Tibial artery (tissue), 4 donors: ENCODE data around the gene BCAN.
A peak's percentile ranks its signal among the peaks of the same experiment; 100 is the strongest.

Experiments
- DNase-seq, 2 donors: peaks; one replicate each; pipeline ENCODE4 v3.0.0-alpha.2; 2019
- H3K27ac ChIP-seq, 2 donors: fragments of 200-600 bp; sonication (generic) in 1 of 2; 1 replicate in 1 of 2; 2 replicates in 1 of 2; pipeline ENCODE4 v1.5.1; 2018 to 2019; ENCODE audit warnings: mild to moderate bottlenecking in 1 of 2
- H3K27me3 ChIP-seq, 2 donors: fragments of 200-600 bp; sonication (generic) in 1 of 2; one replicate each; pipeline versions ENCODE4 v1.5.1 to v1.6.0; 2016 to 2019
- H3K36me3 ChIP-seq, 3 donors: fragments of 200-600 bp; sonication (generic) in 2 of 3; one replicate each; pipeline ENCODE4 v1.5.1; 2016 to 2019; ENCODE audit warnings: mild to moderate bottlenecking in 2 of 3
- H3K4me1 ChIP-seq, 4 donors: fragments of 200-600 bp; sonication (generic) in 2 of 4; 1 replicate in 3 of 4; 2 replicates in 1 of 4; pipeline ENCODE4 v1.5.1; 2016 to 2019
- H3K4me3 ChIP-seq, 2 donors: fragments of 200-600 bp; sonication (generic) in 1 of 2; 1 replicate in 1 of 2; 2 replicates in 1 of 2; pipeline ENCODE4 v1.5.1; 2018 to 2019; ENCODE audit warnings: mild to moderate bottlenecking in 2 of 2
- H3K9me3 ChIP-seq, 3 donors: fragments of 200-600 bp; sonication (generic) in 1 of 3; one replicate each; pipeline ENCODE4 v1.5.1; 2016 to 2019
- intact Hi-C: fragments of 100-400 bp; cut with DNase I; formaldehyde crosslinking; loops from one replicate; pipeline ENCODE4 v1.15.0; 2023; ENCODE audit warnings: low total_unique reads
- TF ChIP-seq, protein P1 (sequence below), 2 experiments: fragments of 200-600 bp in 1 of 2; fragments of 450-650 bp in 1 of 2; IDR thresholded peaks; one replicate each; pipeline ENCODE4 v1.5.1; 2017 to 2019; ENCODE audit warnings: antibody characterized with exemption in 2 of 2, mild to moderate bottlenecking in 1 of 2, moderate library complexity in 1 of 2

The BCAN gene

DNA sequence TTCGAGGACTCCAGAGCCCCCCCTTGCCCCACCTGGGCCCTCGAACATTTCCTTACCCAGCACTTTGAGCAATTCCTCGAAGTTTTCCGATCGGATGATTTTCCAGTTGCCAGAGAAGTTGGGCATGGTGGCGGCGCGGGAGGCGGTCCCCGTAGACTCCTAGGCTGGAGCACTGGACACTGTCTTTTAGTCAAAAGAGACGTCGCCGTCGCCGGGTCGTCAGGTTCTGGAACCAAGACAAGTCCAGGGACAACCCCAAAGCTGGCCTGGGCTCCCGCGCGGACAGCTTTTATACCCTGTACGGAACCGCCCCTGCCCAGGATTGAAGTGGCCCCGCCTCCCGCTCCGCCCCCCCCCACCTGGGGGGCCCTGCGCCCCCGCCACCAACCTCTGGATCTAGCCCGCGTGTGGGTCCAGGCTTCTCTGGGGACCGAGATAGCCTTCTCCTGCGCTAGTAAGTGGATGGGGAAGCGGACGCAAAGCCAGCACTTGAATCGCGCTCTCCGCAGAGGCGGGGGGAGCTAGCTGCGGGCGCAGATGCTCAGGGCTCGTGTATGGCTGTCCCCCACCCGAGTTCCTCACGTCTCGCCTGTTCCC, 63.5 kb downstream of the BCAN start, which contains the start of gene CRABP2:
CRABP2 (minus strand) TSS at position 263 of the 597 bp plus-strand sequence; CDS start at position 126, 137 bp downstream.
- H3K9me3 ChIP-seq: no peaks in the 10 kb centered on the region
- TF ChIP-seq, protein P1, sequence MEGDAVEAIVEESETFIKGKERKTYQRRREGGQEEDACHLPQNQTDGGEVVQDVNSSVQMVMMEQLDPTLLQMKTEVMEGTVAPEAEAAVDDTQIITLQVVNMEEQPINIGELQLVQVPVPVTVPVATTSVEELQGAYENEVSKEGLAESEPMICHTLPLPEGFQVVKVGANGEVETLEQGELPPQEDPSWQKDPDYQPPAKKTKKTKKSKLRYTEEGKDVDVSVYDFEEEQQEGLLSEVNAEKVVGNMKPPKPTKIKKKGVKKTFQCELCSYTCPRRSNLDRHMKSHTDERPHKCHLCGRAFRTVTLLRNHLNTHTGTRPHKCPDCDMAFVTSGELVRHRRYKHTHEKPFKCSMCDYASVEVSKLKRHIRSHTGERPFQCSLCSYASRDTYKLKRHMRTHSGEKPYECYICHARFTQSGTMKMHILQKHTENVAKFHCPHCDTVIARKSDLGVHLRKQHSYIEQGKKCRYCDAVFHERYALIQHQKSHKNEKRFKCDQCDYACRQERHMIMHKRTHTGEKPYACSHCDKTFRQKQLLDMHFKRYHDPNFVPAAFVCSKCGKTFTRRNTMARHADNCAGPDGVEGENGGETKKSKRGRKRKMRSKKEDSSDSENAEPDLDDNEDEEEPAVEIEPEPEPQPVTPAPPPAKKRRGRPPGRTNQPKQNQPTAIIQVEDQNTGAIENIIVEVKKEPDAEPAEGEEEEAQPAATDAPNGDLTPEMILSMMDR (IDR thresholded peaks at IDR 0.05): no peak
- peak within 1 kb of the TSS; percentile 76 to 77 for H3K27ac ChIP-seq
- intact Hi-C loops: no loop called here
- peaks cover 5 to 62% (median 41%) of the 10 kb centered on the region in 4 donors for H3K4me1 ChIP-seq
- DNase-seq: peak in 1 of 2 donors; percentile 72
- H3K4me3 ChIP-seq: peak within 1 kb of the TSS; percentile 42 to 56
- H3K36me3 ChIP-seq: peaks cover 0 to 2% (median 0%) of the 10 kb centered on the region in 3 donors
- peaks cover 0 to 25% of the 10 kb centered on the region in 2 donors for H3K27me3 ChIP-seq

DNA sequence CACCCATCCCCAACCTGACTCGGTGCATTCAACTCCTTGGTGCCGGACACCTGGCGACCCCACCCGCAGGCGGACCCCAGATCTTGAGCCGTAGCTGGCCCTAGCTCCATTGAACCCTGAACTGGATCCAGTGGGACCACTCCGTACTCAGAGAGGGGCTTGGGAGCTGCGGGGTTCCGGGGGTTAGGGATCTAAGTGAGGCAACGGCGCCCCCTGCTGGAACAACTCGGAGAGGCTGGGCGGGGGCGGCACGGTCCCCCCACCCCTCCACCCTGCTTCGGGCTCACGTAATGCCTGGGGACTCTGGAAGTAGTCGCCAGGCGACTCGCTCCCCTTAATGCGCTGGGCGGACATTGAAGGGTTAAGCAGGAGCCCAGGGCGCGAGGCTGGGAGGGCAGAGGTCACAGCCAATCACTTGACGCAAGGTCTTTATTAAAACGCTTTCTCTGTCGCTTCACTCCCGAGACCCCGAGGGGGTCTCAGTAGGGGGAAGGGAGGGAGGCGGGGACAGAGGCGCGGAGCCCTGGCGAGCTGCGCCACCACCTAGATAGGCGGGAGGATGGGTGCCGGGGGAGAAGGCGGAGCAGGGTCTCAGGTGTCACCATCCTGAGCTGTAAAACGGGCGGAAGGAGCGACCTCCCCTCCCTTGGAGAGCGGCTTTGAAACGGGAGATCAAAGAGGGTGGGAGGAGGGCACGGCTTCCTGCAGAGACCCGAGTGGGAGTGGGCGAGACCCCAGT, 64.2 kb downstream of the BCAN start:
- TF ChIP-seq, protein P1 (IDR thresholded peaks at IDR 0.05): peak; percentile 61 to 78
- H3K4me1 ChIP-seq: peaks cover 5 to 69% (median 42%) of the 10 kb centered on the region in 4 donors

DNA sequence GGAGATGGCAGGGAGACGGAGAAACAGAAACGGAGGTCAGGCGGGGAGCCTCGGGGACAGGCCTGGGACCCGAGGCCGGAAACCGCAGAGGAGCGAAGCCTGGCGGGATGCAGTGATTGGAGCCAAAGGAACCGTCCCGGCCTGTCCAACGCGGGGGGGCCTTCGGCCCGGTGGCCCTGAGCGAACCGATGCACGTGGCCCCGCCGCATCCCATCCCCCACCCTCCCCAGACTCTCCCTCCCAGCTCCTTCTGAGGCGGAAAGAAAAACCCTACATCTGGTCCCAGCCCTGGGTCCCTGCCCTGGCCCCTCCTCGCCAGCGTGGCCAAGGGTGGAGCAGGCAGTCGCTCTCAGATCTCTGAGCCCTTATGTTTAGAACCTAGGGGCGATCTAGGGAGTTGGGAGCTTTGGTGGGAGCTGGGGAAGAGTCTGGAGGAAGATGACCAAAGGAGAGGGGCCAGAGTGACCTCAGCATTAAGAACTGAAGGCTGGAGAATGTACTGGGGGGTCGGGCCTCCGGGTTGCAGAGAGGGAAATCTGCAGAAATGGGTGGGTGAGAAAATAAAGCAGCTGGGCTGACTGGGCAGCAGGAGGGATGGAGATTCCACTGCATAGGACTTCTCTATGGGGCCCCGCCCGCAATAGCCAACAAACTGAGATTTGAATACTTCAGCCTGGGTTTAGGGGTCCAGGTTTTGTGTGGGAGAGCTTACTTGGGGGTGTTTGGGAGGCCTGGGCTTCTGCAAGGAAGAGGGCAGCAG, 64.9 kb downstream of the BCAN start:
- H3K27me3 ChIP-seq: peaks cover 0 to 14% of the 10 kb centered on the region in 2 donors
- no peaks in the 10 kb centered on the region for H3K9me3 ChIP-seq
- no peaks in the 10 kb centered on the region for H3K36me3 ChIP-seq
- DNase-seq: peak; percentile 57 to 89
- peak overlapping the region; percentile 42 to 56 for H3K4me3 ChIP-seq
- TF ChIP-seq, protein P1 (IDR thresholded peaks at IDR 0.05): no peak
- peaks cover 5 to 69% (median 42%) of the 10 kb centered on the region in 4 donors for H3K4me1 ChIP-seq
- intact Hi-C loops: no loop called here
- H3K27ac ChIP-seq: peak overlapping the region; percentile 76 to 77

More for the DNA sequence above, 64.2 kb downstream of the BCAN start:
- intact Hi-C loops: no loop called here
- H3K4me3 ChIP-seq: peak overlapping the region; percentile 42 to 56
- DNase-seq: peak in 1 of 2 donors; percentile 74
- H3K27ac ChIP-seq: peak overlapping the region; percentile 76 to 77
- H3K36me3 ChIP-seq: no peaks in the 10 kb centered on the region
- H3K9me3 ChIP-seq: no peaks in the 10 kb centered on the region
- H3K27me3 ChIP-seq: peaks cover 0 to 18% of the 10 kb centered on the region in 2 donors

DNA sequence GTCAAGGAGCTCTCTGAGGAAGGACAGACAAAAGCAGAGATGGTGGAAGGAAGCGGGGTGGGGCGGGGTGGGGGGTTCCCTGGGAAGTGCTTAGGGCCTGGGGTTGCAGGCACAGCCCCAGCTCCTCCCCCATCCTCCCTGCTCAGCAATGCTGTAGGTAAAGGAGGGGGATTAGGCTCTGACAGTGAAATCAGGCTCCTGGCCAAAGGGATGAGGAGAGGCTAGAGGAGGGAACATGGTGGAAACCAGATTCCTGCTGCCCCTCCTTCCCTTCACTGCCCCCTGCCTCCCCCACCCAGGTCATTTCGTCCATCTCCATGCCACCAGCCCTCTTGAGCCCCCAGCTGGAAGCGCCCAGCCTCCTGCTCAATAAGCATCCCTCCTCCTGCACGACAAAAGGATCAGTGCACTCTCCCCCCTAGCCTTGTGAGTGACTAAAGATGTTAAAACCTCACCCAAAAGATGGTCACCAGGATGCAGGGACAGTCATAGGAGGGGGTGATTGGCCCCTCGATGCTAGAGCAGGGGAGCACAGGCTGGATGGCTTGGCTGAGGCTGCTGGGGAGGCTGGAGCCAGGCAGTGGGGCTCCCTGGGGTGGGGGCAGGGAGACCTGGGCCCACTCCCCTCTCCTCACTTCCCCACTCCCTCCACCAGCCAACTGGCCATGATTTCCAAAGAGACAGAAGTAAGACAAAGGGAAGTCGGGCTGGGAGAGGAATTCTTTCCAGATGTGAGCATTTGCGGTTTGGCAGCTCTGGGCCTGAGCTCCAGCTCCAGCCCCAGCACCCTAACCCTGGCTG, 65.7 kb downstream of the BCAN start:
- Histone ChIP-seq H3K36me3 (no peaks in the 10 kb centered on the region), H3K9me3 (no peaks in the 10 kb centered on the region), H3K27ac (peak overlapping the region; percentile 76 to 77), H3K4me3 (no peak overlapping the region), H3K4me1 (peaks cover 5 to 77% (median 42%) of the 10 kb centered on the region in 4 donors), H3K27me3 (peaks cover 0 to 14% of the 10 kb centered on the region in 2 donors)
- intact Hi-C loops: no loop called here
- TF ChIP-seq, protein P1 (IDR thresholded peaks at IDR 0.05): no peak
- no peak for DNase-seq

DNA sequence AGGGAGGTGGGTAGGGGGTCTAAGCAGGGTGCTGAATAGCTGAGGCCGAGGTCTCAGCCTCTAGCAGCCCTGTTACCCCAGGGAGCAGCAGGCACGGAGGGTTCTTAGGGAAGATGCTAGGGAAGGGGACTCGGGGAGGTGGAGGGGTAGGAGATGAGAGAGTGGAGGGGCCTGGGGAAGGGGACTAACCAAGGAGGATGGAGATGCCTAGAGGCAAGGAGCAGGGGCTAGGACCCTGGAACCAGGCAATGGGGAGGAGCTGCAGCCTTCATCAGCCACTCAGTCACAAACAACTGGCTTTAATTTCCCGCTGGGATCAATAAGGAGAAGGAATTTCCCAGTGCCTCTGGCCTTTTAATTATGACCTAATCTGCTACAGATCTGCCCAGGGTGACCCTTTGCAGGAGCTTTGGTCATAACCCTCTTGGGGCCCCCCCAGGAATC, 66.3 kb downstream of the BCAN start:
- Histone ChIP-seq H3K9me3 (no peaks in the 10 kb centered on the region), H3K36me3 (no peaks in the 10 kb centered on the region), H3K4me1 (peaks cover 5 to 78% (median 42%) of the 10 kb centered on the region in 4 donors), H3K4me3 (no peak overlapping the region), H3K27ac (peak overlapping the region in 1 of 2 donors; percentile 30), H3K27me3 (peaks cover 0 to 12% of the 10 kb centered on the region in 2 donors)
- TF ChIP-seq, protein P1 (IDR thresholded peaks at IDR 0.05): no peak
- DNase-seq: no peak
- intact Hi-C loops: no loop called here
